Ectodermal cell (in vitro differentiated cells): Measurements from ENCODE around the gene GABRR1.

Experiments used
- H3K27ac ChIP-seq: 2 replicates; pipeline ENCODE4 v1.7.0; 2013; ENCODE audit warnings: mild to moderate bottlenecking, low read depth, low read length; ENCODE audit not compliant: insufficient read depth, poor library complexity, severe bottlenecking
- H3K27me3 ChIP-seq: 2 replicates; pipeline ENCODE4 v1.7.0; 2013; ENCODE audit warnings: mild to moderate bottlenecking, low read length; ENCODE audit not compliant: insufficient read depth, control insufficient read depth, poor library complexity, severe bottlenecking
- H3K36me3 ChIP-seq: one replicate; pipeline ENCODE4 v1.7.0; 2013; ENCODE audit warnings: low read length; ENCODE audit not compliant: control insufficient read depth, insufficient read depth
- H3K4me1 ChIP-seq: one replicate; pipeline ENCODE4 v1.7.0; 2013; ENCODE audit warnings: low read length; ENCODE audit not compliant: control insufficient read depth, insufficient read depth
- H3K4me3 ChIP-seq: 2 replicates; pipeline ENCODE4 v1.7.0; 2013; ENCODE audit warnings: low read depth, low read length, control low read depth; ENCODE audit not compliant: insufficient read depth
- H3K9me3 ChIP-seq: 2 replicates; pipeline ENCODE4 v1.7.0; 2013; ENCODE audit warnings: mild to moderate bottlenecking, low read length, moderate library complexity; ENCODE audit not compliant: control insufficient read depth
- WGBS, 2 experiments: methylation state at CpG; one replicate each; pipeline ENCODE4 v1.1.7; 2013; ENCODE audit warnings: missing lambda C conversion rate in 2 of 2; 5-methylcytosine and 5-hydroxymethylcytosine counted together

GABRR1 gene

DNA sequence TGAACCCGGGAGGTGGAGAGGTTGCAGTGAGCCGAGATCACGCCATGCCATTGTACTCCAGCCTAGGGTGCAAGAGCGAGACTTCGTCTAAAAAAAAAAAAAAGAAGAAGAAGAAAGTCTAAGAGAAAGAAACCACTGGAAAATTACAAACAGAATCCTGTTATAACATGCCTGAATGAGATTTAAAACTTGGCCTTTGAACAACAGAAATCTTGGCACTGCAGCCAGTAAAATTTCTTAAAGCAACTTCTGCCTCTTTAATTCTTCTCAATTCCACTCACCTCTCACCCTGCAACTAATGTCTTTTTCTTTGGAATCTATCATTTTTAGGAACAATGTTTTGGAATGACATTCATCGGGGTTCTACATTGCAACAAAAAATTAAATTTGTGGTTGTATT lies 45.0 kb downstream of the GABRR1 start:
- no peak overlapping the region for H3K4me3 ChIP-seq
- H3K4me1 ChIP-seq, result no peaks in the 10 kb centered on the region
- H3K36me3 ChIP-seq, result no peaks in the 10 kb centered on the region
- no peak overlapping the region for H3K27ac ChIP-seq
- 80 to 83% methylated on average over 6 of the region's 6 CpGs for WGBS, 2 experiments
- H3K27me3 ChIP-seq, result no peaks in the 10 kb centered on the region
- H3K9me3 ChIP-seq, result no peaks in the 10 kb centered on the region

DNA sequence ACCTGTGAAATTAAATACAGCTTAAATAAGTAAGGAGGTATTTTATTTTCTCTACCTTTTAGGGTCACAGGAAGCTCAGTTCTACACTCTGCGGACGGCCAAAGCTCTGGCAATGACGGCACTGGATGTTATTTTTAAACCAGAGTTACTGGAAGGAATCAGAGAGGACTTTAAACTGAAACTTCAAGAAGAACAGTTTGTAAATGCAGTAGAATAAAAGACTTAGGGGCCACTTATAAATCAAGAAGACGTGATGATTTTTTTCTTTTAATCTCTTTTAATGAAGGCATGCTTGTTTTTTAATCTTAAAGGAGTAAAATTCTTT lies 55.1 kb downstream of the GABRR1 start:
- 95 to 97% methylated on average over 4 of the region's 4 CpGs for WGBS, 2 experiments
- Histone ChIP-seq H3K27me3 (no peaks in the 10 kb centered on the region), H3K9me3 (no peaks in the 10 kb centered on the region), H3K4me3 (no peak overlapping the region), H3K4me1 (no peaks in the 10 kb centered on the region), H3K27ac (no peak overlapping the region), H3K36me3 (no peaks in the 10 kb centered on the region)

DNA sequence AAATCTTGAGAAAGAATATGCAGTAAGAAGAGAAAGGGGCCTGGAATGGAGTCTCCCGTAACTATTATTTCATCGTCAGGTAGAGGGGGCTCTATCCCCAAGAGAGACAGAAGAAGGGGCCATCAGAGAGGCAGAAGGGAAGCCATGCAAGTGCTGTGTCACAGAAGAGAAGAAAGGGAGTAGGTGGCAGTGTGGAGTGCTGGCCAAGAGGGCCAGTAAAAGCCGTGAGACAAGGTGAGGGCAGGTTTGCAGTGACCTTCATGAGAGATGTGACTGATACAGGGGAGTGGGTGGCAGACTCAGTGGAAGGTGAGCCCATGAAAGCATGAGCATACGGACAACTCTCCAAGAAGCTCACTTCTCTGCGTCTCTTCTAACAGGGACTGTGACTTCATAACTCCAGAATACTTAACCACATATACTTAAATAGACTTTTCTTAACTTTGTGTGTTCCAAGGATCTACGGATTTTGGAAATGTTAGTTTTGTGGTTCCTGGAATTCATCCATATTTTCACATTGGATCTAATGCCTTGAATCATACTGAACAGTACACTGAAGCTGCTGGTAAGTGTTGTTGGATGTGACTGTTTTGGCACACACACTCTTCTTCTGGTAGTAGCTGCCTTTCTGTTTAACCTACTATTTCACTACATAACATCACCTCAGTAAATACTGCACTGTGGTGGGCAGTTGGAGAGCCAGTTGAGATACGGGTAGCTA lies 55.7 kb downstream of the GABRR1 start:
- H3K4me3 ChIP-seq, result no peak overlapping the region
- H3K27ac ChIP-seq, result no peak overlapping the region
- no peaks in the 10 kb centered on the region for H3K27me3 ChIP-seq
- no peaks in the 10 kb centered on the region for H3K36me3 ChIP-seq
- H3K9me3 ChIP-seq, result no peaks in the 10 kb centered on the region
- no peaks in the 10 kb centered on the region for H3K4me1 ChIP-seq
- 74 to 78% methylated on average over 7 of the region's 7 CpGs for WGBS, 2 experiments

DNA sequence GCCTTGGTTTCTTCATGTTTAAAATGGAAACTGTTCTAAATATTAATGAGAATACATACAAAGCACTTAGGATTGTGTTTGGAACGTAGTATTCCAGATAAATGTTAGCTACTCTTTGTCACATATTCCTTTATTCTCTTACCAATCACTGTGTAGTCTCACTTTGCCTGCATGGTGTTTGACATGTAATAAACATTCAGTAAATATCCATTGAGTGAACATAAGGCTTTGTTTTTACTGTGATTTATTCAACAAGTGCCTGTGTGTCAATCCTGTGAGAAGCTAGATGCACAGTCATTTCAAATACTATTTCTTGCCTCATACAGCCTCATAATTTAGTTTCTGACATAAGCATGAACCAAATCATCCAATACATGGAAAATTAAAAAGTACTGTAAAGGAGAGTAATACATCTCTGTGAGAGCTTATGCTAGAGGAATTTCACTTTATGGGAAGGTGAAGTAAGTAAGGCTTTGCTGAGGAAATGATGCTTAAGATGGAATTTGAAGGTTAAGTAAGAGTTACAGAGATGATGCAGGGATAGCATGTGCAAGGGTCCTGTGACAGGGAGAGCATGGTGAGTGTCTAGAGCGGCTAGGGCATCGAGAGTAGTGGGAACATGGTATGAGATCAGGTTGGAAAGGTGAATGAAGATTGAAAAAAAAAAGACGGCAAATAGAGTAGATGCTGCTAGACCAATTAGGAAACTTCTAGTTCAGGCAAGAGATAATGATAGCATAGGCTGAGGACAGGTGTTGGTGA lies 56.6 kb downstream of the GABRR1 start:
- Histone ChIP-seq H3K4me1 (no peaks in the 10 kb centered on the region), H3K4me3 (no peak overlapping the region), H3K27ac (no peak overlapping the region), H3K36me3 (no peaks in the 10 kb centered on the region), H3K9me3 (no peaks in the 10 kb centered on the region), H3K27me3 (no peaks in the 10 kb centered on the region)
- 90 to 95% methylated on average over 3 to 4 of the region's 4 CpGs for WGBS, 2 experiments

DNA sequence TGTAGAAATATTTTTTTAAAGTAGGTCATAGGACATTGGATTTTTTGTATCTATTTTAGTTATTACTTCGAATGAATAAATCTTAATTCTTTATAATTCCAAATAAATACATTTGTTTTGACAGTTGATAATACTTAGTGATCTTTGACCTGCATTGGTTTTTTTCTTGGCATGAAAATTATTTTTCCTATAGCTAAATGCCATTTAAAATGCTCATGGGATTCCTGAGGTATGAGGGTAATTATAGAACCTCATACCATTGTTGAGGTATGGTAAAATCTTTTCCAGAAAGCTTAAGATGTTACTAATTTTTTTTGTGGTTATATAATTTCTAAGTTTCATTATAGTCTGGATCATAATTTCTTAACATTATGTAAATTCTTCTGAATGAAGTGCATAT lies 63.0 kb downstream of the GABRR1 start:
- H3K27ac ChIP-seq, result no peak overlapping the region
- H3K9me3 ChIP-seq, result no peaks in the 10 kb centered on the region

DNA sequence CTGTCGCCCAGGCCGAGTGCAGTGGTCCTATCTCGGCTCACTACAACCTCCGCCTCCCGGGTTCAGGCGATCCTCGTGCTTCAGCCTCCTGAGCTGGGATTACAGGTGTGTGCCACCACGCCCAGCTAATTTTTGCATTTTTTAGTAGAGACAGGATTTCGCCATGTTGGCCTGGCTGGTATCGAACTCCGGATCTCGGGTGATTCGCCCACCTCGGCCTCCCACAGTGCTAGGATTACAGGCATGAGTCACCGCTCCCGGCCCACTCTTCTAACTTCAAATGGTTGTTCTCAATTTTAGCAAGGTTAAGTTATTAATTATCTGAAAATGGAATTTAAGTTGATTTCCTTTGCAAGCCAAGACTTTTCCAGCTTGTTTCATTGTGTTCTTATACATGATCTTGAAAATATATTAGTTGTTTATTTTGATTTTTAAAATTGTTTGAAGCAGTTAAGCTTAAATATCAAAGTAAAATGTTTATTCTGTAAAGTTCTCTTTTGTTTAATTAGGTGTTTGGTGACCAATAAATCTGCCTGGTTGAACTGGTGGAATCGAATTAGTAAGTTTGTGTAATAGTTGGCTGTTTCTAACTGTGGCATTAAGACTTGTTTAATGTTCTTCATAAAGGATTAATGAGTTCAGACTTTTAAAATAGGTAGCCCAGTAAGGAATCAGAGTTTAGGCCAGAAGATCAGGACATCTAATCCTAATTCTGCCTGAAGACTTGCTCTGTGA lies 69.0 kb downstream of the GABRR1 start:
- no peaks in the 10 kb centered on the region for H3K4me1 ChIP-seq
- no peaks in the 10 kb centered on the region for H3K9me3 ChIP-seq
- no peak overlapping the region for H3K4me3 ChIP-seq
- 94 to 95% methylated on average over 17 of the region's 17 CpGs for WGBS, 2 experiments
- H3K36me3 ChIP-seq, result no peaks in the 10 kb centered on the region
- H3K27ac ChIP-seq, result no peak overlapping the region
- peaks cover 40% of the 10 kb centered on the region for H3K27me3 ChIP-seq

More for the DNA sequence above, 63.0 kb downstream of the GABRR1 start:
- Histone ChIP-seq H3K27me3 (no peaks in the 10 kb centered on the region), H3K4me3 (no peak overlapping the region), H3K36me3 (no peaks in the 10 kb centered on the region), H3K4me1 (no peaks in the 10 kb centered on the region)
- WGBS, 2 experiments, result no CpG with 5 or more reads among the region's 1 CpG

DNA sequence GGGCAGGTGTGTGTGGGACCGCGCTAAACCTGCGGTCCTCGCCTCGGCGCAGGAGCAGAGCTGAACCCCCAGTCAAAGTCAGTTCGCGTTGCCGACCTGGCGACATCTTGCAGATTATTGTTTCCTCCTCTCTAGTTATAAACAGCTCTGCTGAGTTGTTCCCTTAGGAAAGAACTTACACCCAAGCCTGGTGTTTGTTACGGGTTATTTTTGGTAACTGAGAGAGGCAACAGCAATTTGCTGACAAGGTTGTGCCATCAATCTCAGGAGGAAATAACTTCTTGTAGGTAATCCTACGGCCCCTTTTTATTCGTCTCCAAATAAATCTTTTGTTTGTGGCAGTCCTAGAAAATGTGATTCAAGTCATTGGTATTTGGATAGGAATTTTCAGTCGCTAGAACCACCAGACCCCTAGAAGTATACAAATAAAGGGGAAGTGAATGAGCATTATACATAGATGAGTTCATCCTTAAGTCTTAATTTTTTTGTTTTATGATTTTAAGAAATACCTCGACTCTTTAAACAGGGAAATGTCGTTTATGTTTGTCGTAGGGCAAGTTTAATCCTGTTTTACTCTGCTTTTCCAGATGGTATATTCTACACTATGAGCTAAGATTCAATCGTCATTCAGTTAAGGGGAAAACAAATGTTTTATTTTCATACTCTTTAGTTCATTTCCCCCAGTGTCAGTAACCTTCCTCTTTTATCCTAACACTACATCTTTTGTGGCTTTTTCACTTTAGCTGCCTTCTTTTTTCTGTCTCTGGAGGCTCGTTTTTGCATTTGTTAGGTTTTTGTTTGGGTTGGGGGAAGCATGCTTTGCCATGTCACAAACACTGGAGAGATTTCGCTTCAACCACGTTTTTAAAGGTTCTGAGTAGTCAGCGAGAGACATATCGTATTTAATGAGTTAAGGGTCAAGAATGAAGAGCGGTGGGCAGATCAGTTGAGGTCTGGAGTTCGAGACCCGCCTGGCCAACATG lies 70.1 kb downstream of the GABRR1 start:
- Histone ChIP-seq H3K4me3 (peak overlapping the region; percentile 61), H3K4me1 (no peaks in the 10 kb centered on the region), H3K27me3 (peaks cover 40% of the 10 kb centered on the region), H3K27ac (no peak overlapping the region), H3K36me3 (no peaks in the 10 kb centered on the region), H3K9me3 (no peaks in the 10 kb centered on the region)
- 16 to 24% methylated on average over 21 to 26 of the region's 26 CpGs for WGBS, 2 experiments

DNA sequence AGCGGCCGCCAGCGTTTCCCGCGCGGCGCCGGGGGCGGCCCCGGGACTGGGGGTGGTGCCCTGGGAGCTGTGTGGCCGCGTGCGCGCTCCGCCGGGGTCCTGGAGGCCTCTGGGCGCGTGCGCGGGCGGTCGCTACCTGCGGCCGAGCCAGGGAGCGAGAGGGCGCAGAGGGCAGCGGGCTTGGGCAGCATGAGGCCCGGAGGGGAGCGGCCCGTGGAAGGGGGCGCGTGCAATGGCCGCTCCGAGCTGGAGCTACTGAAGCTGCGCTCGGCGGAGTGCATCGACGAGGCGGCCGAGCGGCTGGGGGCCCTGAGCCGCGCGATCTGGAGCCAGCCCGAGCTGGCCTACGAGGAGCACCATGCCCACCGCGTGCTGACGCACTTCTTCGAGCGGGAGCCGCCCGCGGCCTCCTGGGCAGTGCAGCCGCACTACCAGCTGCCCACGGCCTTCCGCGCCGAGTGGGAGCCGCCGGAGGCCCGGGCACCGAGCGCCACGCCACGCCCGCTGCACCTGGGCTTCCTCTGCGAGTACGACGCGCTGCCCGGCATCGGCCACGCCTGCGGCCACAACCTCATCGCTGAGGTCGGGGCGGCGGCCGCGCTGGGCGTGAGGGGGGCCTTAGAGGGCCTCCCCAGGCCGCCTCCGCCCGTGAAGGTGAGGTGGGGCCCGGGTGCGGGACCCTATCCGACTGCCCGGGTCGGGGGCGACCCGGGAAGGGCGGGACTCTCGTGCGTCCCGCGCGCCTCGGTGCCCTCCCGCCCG lies 71.0 kb downstream of the GABRR1 start, which contains the start of gene PM20D2:
Gene PM20D2 (plus strand): TSS at position 100 of the 762 bp plus-strand sequence. CDS start 90 bp downstream, at position 190.
- no peaks in the 10 kb centered on the region for H3K36me3 ChIP-seq
- peak within 1 kb of the TSS; percentile 61 for H3K4me3 ChIP-seq
- H3K4me1 ChIP-seq, result no peaks in the 10 kb centered on the region
- 0% methylated on average over 102 of the region's 102 CpGs for WGBS, 2 experiments
- H3K27ac ChIP-seq, result no peak within 1 kb of the TSS
- no peaks in the 10 kb centered on the region for H3K9me3 ChIP-seq
- peaks cover 40% of the 10 kb centered on the region for H3K27me3 ChIP-seq
